CD4-positive, alpha-beta T cell treated with Interleukin-6 at 100 ng/mL for 8 hours (primary cell): ENCODE data around the gene ZDHHC14.

ENCODE experiments used
- DNase-seq: peaks from one replicate; pipeline ENCODE4 v3.0.0-alpha.2; 2020; ENCODE audit warnings: mixed read lengths, low spot score

Gene ZDHHC14

DNA sequence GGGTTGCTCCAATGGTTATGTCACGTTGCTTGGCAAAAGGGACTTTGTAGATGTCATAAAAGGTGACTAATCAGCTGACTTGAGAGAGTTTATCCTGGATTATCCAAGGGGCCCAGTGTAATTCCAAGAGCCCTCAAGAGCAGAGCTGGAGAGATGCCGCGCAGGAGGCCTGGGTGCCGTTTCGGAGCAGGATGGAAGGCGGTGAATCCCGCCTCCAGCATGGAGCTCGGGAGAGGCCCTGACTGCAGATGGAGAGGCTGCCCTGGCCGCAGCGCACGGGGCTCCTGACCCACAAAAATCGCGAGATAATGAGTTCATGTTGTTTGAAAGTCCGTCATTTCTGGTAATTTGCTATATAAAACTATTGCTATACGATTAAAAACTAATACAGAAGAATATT, 219.8 kb downstream of the ZDHHC14 start:
- DNase-seq, result no peak

DNA sequence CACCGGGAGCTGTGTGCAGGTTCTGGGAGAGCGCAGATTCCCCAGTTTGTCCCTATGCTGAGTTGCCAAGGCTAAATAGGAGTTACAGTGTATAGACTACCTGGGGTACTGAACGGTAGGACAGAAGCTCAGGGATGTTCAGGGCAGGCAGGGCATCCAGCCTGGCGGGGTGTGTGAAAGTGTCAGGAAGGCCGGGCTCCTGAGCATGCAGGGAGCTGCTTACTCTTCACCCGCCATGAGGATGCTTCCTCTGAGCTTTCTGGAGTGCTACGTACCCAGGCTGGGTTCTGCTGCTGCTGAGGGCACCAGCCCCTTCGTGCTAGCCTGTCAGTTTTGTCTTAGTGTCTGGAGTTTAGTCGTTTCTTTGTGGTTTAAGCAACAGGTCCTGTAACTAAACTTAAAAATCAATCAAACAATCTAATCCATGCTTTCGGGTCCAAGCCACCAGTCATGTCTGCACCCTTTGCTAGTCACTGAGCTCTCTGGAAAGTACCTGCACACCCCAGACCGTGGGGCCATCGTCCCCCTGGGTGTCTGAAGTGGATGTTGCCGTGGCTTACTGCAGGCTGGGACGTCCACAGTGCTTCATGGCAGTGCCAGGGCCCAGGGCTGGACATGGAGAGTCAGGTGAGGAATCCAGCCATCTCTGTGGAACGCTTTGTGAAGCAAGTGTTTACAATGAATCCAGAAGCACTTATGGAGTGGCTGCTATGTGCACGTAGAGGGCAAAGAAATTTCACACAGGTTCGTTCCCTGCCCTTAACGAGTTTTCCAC, 221.7 kb downstream of the ZDHHC14 start:
- no peak for DNase-seq

- DNase-seq, result no peak
Measured at GRCh38 chr6:157603314-157603940, 222.4 kb downstream of the ZDHHC14 start.

DNA sequence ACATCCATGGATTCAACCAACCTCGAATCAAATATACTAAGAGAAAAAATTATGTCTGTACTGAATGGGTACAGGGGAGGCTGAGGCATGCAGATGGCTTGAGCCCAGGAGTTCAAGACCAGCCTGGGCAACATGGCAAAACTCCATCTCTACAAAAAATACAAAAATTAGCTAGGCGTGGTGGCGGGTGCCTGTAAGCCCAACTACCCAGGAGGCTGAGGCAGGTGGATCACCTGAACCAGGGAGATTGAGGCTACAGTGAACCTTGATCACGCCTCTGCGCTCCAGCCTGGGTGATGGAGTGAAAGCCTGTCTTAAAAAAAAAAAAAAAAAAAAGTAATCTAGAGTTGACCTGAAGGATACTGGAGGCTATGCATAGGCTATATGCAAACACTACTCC, 223.0 kb downstream of the ZDHHC14 start:
- DNase-seq, result no peak

- DNase-seq, result no peak
Measured at GRCh38 chr6:157604816-157605215, 223.8 kb downstream of the ZDHHC14 start.

DNA sequence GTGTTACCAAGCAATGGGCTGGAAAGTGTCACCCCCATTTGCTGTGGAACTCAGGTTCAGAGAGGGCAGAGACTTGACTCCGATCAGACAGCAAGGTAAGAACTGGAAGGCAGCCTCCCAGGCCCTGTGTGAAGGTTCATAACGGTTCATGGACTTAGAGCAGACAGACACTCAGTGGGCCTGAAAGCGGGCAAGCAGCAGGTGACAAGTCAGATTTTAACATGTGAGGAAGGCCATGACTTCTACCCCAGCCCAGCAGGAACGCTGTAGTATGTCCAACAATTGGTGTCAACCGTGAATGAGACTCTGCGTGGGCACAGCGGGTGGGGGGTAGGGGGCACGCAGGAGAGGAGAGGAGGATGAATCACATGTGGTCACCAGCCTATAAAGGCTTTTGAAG, 224.5 kb downstream of the ZDHHC14 start:
- no peak for DNase-seq

DNA sequence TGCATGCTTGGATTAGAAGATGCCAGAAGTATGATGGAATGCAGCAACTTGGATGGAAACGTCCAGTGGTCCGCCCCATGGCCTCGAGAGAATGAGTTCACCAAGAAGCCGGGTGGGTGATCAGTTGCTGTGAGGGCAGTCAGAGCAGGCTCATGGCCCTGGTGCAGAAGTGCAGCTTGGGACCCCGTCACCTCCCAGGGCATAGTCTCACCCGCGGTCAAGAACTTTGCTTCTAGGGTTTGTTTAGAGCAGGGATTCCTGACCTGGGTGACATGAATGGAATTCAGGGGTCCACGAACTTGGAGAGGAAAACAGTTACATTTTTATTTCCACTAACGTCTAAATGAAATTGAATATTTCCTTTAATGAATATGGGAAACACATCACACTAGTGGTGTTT, 225.5 kb downstream of the ZDHHC14 start:
- DNase-seq, result no peak

- no peak for DNase-seq
Measured at GRCh38 chr6:157607317-157608109, 226.5 kb downstream of the ZDHHC14 start.

GRCh38 chr6:157608221-157609075, 227.5 kb downstream of the ZDHHC14 start:
- no peak for DNase-seq

GRCh38 chr6:157609117-157609516, 228.1 kb downstream of the ZDHHC14 start:
- no peak for DNase-seq

- no peak for DNase-seq
Measured at GRCh38 chr6:157609556-157609955, 228.6 kb downstream of the ZDHHC14 start.

DNA sequence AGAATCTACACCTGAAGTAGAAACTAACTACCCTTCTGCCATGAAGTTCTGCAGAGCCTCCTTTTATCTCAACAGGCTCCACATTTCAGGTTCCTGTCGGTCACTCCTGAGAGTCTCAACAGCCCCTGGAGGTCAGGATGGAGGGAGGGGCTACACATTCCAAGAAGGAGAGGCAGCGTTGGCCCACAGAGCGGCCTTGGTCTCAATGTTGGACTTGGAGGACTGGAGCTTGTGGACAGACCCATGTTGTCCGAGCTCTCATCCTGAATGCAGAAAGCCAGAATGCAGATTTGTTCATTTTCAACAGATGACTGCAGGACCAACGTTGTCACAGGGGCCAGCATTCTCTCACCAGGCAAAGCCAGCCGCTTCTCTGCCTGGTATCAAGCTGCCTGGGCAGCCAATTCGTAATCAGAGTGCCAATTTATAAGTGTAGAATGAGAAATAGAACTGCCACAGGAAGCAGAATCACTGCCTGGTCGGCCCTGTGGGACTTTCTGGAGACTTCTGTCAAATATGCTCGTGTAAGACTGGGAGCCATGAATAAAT, 229.5 kb downstream of the ZDHHC14 start:
- DNase-seq, result no peak

DNA sequence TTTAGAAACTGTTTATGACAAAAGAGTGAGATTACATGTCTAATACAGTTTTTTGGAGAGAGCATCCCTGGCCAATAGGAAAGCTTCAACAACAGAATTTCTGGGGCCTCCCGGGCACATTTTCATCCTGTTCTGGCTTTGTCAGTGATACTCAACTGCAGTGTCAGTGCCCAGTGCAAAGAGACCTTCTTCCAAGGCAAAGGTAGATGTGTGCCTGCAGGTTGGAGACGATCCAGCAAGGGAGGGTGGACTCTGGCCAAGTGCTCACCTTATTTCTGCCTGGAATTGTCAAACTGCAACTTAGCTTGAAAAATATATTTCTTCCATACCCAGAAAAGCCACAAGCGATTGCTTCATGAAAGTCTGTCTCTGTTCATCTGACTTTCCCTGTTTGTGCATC, 230.4 kb downstream of the ZDHHC14 start:
- DNase-seq, result no peak

GRCh38 chr6:157613011-157613522, 232.1 kb downstream of the ZDHHC14 start:
- DNase-seq, result no peak

GRCh38 chr6:157614026-157614568, 233.1 kb downstream of the ZDHHC14 start:
- DNase-seq, result no peak

GRCh38 chr6:157615420-157615769, 234.4 kb downstream of the ZDHHC14 start:
- no peak for DNase-seq

GRCh38 chr6:157615951-157616350, 235.0 kb downstream of the ZDHHC14 start:
- no peak for DNase-seq

GRCh38 chr6:157620944-157621343, 240.0 kb downstream of the ZDHHC14 start:
- DNase-seq, result no peak

GRCh38 chr6:157621406-157621805, 240.4 kb downstream of the ZDHHC14 start:
- DNase-seq, result no peak

DNA sequence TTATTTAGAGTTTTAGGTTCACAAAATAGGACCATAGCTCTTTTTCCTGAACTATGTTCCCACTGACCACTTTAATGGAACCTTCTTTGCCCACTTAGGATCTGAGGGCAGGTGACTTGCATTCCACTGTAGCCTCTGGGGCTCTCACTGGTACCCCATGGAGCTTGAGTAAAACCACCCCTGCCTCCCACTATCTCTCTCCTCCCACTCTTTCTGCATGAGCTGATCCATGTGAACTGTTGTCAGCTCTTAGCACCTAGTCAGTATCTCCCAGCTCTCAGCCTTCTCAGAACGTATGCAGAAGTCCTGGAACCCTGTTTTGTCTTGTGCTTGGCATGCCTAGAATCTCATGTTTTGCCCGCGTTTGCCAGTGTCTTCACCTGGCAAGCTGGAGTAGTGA, 241.4 kb downstream of the ZDHHC14 start:
- DNase-seq, result no peak

- DNase-seq, result no peak
Measured at GRCh38 chr6:157625111-157625510, 244.1 kb downstream of the ZDHHC14 start.
